Measurements from ENCODE around the gene PEX1. TPM values are rescaled to one million over a fixed set of nuclear protein-coding genes. Genes with fewer than 3 reads are reported as not detected.
A peak's percentile ranks its signal among the peaks of the same experiment; 100 is the strongest.
"Not testable (repeated sequence)": the region's sequence is repeated elsewhere in the genome, so short reads cannot be mapped to it uniquely, and the experiment has no call there.

Gene PEX1
- polyA plus RNA-seq, 3 donors: 2.8 to 10.8 (median 2.9) TPM

- Mint-ChIP-seq H3K4me1 (no peaks in the 10 kb centered on the region), H3K9me3 (no peaks in the 10 kb centered on the region), H3K27ac (no peak overlapping the region), H3K4me3 (no peak overlapping the region), H3K36me3 (peaks cover 23 to 32% of the 10 kb centered on the region in 2 donors), H3K27me3 (ENCODE audit: low read depth in 3 of 3) (no peaks in the 10 kb centered on the region)
- no peak overlapping the region for H3K27ac ChIP-seq (ENCODE audit: low read depth in 1 of 2, low read length in 2 of 2)
- H3K4me3 ChIP-seq (replicated peaks in 1 of 3; ENCODE audit: low read depth in 2 of 3, low read length in 3 of 3): no peak overlapping the region
- H2AFZ ChIP-seq (ENCODE audit: insufficient read depth, low read depth, low read length, poor library complexity, severe bottlenecking): no peak overlapping the region
- no peak for TF ChIP-seq CTCF (IDR thresholded peaks at IDR 0.05)
- no peak for DNase-seq
- H3K79me2 ChIP-seq (ENCODE audit: insufficient read depth, low read length): no peaks in the 10 kb centered on the region
- H4K20me1 ChIP-seq (ENCODE audit: insufficient read depth, low read length): no peaks in the 10 kb centered on the region
- no peaks in the 10 kb centered on the region for H3K9me3 ChIP-seq (replicated peaks in 1 of 2; ENCODE audit: control insufficient read depth in 1 of 2, insufficient read depth in 1 of 2, low read length in 2 of 2)
- no peak overlapping the region for H3K9ac ChIP-seq (ENCODE audit: insufficient read depth, low read length, poor library complexity, severe bottlenecking)
- intact Hi-C loops (cut with micrococcal nuclease): no loop called here
- H3K4me2 ChIP-seq (replicated peaks; ENCODE audit: extremely low read depth, low read length, poor library complexity, severe bottlenecking): no peak overlapping the region
- H3K36me3 ChIP-seq (replicated peaks in 1 of 2; ENCODE audit: control insufficient read depth in 1 of 2, insufficient read depth in 2 of 2, low read length in 2 of 2): peaks cover 39 to 49% of the 10 kb centered on the region in 2 donors
- H3K27me3 ChIP-seq (ENCODE audit: control insufficient read depth in 2 of 2, insufficient read depth in 2 of 2, low read length in 2 of 2): no peaks in the 10 kb centered on the region
- 100% methylated on average over 2 of the region's 2 CpGs for WGBS (ENCODE audit: insufficient coverage)
- H3K4me1 ChIP-seq (ENCODE audit: control insufficient read depth in 1 of 2, insufficient read depth in 2 of 2, low read length in 2 of 2): no peaks in the 10 kb centered on the region
These were observed 42.9 kb downstream of the PEX1 start for GRCh38 chr7:92485267-92485892.

GRCh38 chr7:92484226-92484625 lies 44.1 kb downstream of the PEX1 start:
- intact Hi-C loops (cut with micrococcal nuclease); H3K27ac Mint-ChIP-seq; H3K9ac ChIP-seq (ENCODE audit: insufficient read depth, low read length, poor library complexity, severe bottlenecking); H3K27ac ChIP-seq (ENCODE audit: low read depth in 1 of 2, low read length in 2 of 2); H2AFZ ChIP-seq (ENCODE audit: insufficient read depth, low read depth, low read length, poor library complexity, severe bottlenecking); H3K79me2 ChIP-seq (ENCODE audit: insufficient read depth, low read length); H3K4me1 ChIP-seq (ENCODE audit: control insufficient read depth in 1 of 2, insufficient read depth in 2 of 2, low read length in 2 of 2); H3K27me3 ChIP-seq (ENCODE audit: control insufficient read depth in 2 of 2, insufficient read depth in 2 of 2, low read length in 2 of 2); H3K27me3 Mint-ChIP-seq (ENCODE audit: low read depth in 3 of 3); H4K20me1 ChIP-seq (ENCODE audit: insufficient read depth, low read length); H3K4me3 ChIP-seq (replicated peaks in 1 of 3; ENCODE audit: low read depth in 2 of 3, low read length in 3 of 3); H3K4me1 Mint-ChIP-seq; H3K4me2 ChIP-seq (replicated peaks; ENCODE audit: extremely low read depth, low read length, poor library complexity, severe bottlenecking); H3K9me3 Mint-ChIP-seq; H3K9me3 ChIP-seq (replicated peaks in 1 of 2; ENCODE audit: control insufficient read depth in 1 of 2, insufficient read depth in 1 of 2, low read length in 2 of 2); H3K4me3 Mint-ChIP-seq; DNase-seq: not testable (repeated sequence)
- peaks cover 22 to 25% of the 10 kb centered on the region in 2 donors for H3K36me3 Mint-ChIP-seq
- peaks cover 32 to 39% of the 10 kb centered on the region in 2 donors for H3K36me3 ChIP-seq (replicated peaks in 1 of 2; ENCODE audit: control insufficient read depth in 1 of 2, insufficient read depth in 2 of 2, low read length in 2 of 2)
- WGBS (ENCODE audit: insufficient coverage): 92% methylated on average over 6 of the region's 6 CpGs

- intact Hi-C loops (cut with micrococcal nuclease); H3K27ac Mint-ChIP-seq; H2AFZ ChIP-seq (ENCODE audit: insufficient read depth, low read depth, low read length, poor library complexity, severe bottlenecking); H3K9me3 Mint-ChIP-seq; H3K27ac ChIP-seq (ENCODE audit: low read depth in 1 of 2, low read length in 2 of 2); H3K79me2 ChIP-seq (ENCODE audit: insufficient read depth, low read length); H3K4me1 ChIP-seq (ENCODE audit: control insufficient read depth in 1 of 2, insufficient read depth in 2 of 2, low read length in 2 of 2); H3K4me3 ChIP-seq (replicated peaks in 1 of 3; ENCODE audit: low read depth in 2 of 3, low read length in 3 of 3); H4K20me1 ChIP-seq (ENCODE audit: insufficient read depth, low read length); H3K4me3 Mint-ChIP-seq; H3K27me3 Mint-ChIP-seq (ENCODE audit: low read depth in 3 of 3); H3K4me1 Mint-ChIP-seq; H3K4me2 ChIP-seq (replicated peaks; ENCODE audit: extremely low read depth, low read length, poor library complexity, severe bottlenecking); H3K27me3 ChIP-seq (ENCODE audit: control insufficient read depth in 2 of 2, insufficient read depth in 2 of 2, low read length in 2 of 2); H3K9ac ChIP-seq (ENCODE audit: insufficient read depth, low read length, poor library complexity, severe bottlenecking); DNase-seq; H3K9me3 ChIP-seq (replicated peaks in 1 of 2; ENCODE audit: control insufficient read depth in 1 of 2, insufficient read depth in 1 of 2, low read length in 2 of 2): not testable (repeated sequence)
- peaks cover 18 to 21% of the 10 kb centered on the region in 2 donors for H3K36me3 Mint-ChIP-seq
- 95% methylated on average over 2 of the region's 6 CpGs for WGBS (ENCODE audit: insufficient coverage)
- H3K36me3 ChIP-seq (replicated peaks in 1 of 2; ENCODE audit: control insufficient read depth in 1 of 2, insufficient read depth in 2 of 2, low read length in 2 of 2): peaks cover 28 to 33% of the 10 kb centered on the region in 2 donors
These were observed 44.7 kb downstream of the PEX1 start for GRCh38 chr7:92483624-92484023.

GRCh38 chr7:92479146-92479545 lies 49.2 kb downstream of the PEX1 start:
- H3K27me3 ChIP-seq (ENCODE audit: control insufficient read depth in 2 of 2, insufficient read depth in 2 of 2, low read length in 2 of 2); H3K9ac ChIP-seq (ENCODE audit: insufficient read depth, low read length, poor library complexity, severe bottlenecking); H3K36me3 ChIP-seq (replicated peaks in 1 of 2; ENCODE audit: control insufficient read depth in 1 of 2, insufficient read depth in 2 of 2, low read length in 2 of 2); H3K9me3 ChIP-seq (replicated peaks in 1 of 2; ENCODE audit: control insufficient read depth in 1 of 2, insufficient read depth in 1 of 2, low read length in 2 of 2); H3K9me3 Mint-ChIP-seq; H3K4me1 Mint-ChIP-seq; H3K4me2 ChIP-seq (replicated peaks; ENCODE audit: extremely low read depth, low read length, poor library complexity, severe bottlenecking); intact Hi-C loops (cut with micrococcal nuclease); DNase-seq; H3K79me2 ChIP-seq (ENCODE audit: insufficient read depth, low read length); H3K27me3 Mint-ChIP-seq (ENCODE audit: low read depth in 3 of 3); H3K4me3 ChIP-seq (replicated peaks in 1 of 3; ENCODE audit: low read depth in 2 of 3, low read length in 3 of 3); H3K27ac ChIP-seq (ENCODE audit: low read depth in 1 of 2, low read length in 2 of 2); H2AFZ ChIP-seq (ENCODE audit: insufficient read depth, low read depth, low read length, poor library complexity, severe bottlenecking); H3K4me1 ChIP-seq (ENCODE audit: control insufficient read depth in 1 of 2, insufficient read depth in 2 of 2, low read length in 2 of 2); H4K20me1 ChIP-seq (ENCODE audit: insufficient read depth, low read length); H3K4me3 Mint-ChIP-seq: not testable (repeated sequence)
- Mint-ChIP-seq H3K27ac (peak overlapping the region in 1 of 7 donors; percentile 70), H3K36me3 (peaks cover 13 to 17% of the 10 kb centered on the region in 2 donors)
- 100% methylated on average over 2 of the region's 4 CpGs for WGBS (ENCODE audit: insufficient coverage)

Measured in CD14-positive monocyte (primary cell).